Epithelial cell of esophagus (primary cell): ENCODE data around the gene ALDH18A1.

Experiments
- DNase-seq: peaks from one replicate; pipeline ENCODE4 v3.0.0; 2010; ENCODE audit warnings: low read depth
- H3K4me3 ChIP-seq: 2 replicates; pipeline ENCODE4 v1.5.1; 2011; ENCODE audit warnings: mild to moderate bottlenecking, low read length, control low read depth
- CTCF ChIP-seq: IDR thresholded peaks from 2 replicates; pipeline ENCODE4 v1.5.1; 2011; ENCODE audit warnings: low read depth, mild to moderate bottlenecking, low read length, control low read depth, inconsistent platforms; ENCODE audit not compliant: insufficient read depth; ENCODE audit errors: missing control alignments

The ALDH18A1 gene

GRCh38 chr10:95610727-95611126 is 45.8 kb downstream of the ALDH18A1 start:
- no peak for TF ChIP-seq CTCF
- H3K4me3 ChIP-seq: no peak overlapping the region
- no peak for DNase-seq

GRCh38 chr10:95606922-95607321 is 49.6 kb downstream of the ALDH18A1 start:
- no peak for DNase-seq
- no peak for TF ChIP-seq CTCF
- no peak overlapping the region for H3K4me3 ChIP-seq

- no peak for DNase-seq
- H3K4me3 ChIP-seq: no peak overlapping the region
- no peak for TF ChIP-seq CTCF
These were observed 51.3 kb downstream of the ALDH18A1 start for GRCh38 chr10:95605163-95605562.

- no peak for TF ChIP-seq CTCF
- no peak overlapping the region for H3K4me3 ChIP-seq
- DNase-seq: no peak
These were observed 51.9 kb downstream of the ALDH18A1 start for GRCh38 chr10:95604630-95605029.

- no peak for DNase-seq
- TF ChIP-seq CTCF: no peak
- H3K4me3 ChIP-seq: no peak overlapping the region
These were observed 54.1 kb downstream of the ALDH18A1 start for GRCh38 chr10:95602382-95602781.

DNA sequence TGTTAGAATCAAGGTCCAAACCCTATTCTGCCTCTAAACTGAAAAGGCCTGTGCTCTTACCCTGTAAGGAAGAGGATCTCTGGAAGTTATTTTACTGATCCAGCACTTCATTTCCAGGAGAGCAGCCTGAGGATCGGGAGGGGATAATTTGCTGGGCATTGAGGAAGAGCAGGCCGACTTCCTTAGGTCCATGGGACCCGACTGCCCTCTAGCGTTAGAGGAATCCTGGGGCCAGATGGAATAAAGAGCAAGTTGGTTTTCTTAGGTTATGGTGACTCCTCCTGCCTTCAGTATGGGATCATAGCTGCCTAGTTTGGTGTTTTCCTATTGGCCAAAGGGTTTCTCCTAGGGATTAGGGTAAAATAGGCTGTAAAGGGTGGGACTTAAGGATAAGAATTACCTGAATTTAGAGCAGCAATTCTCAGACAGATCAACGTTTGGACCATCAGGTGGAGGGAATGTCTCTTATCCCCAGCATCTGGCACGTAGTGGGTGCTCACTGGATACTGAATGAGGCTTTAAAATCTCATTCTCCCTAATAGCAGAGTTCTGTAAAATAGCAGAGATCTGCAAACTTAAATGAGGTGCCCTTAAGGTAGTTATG is 55.3 kb downstream of the ALDH18A1 start:
- peak; percentile 87 for DNase-seq
- H3K4me3 ChIP-seq: no peak overlapping the region
- TF ChIP-seq CTCF: peak; percentile 98

GRCh38 chr10:95600158-95600557 is 56.4 kb downstream of the ALDH18A1 start:
- DNase-seq: no peak
- H3K4me3 ChIP-seq: no peak overlapping the region
- no peak for TF ChIP-seq CTCF
